Measurements from ENCODE around the gene SPOP. TPM values are rescaled to one million over a fixed set of nuclear protein-coding genes. Genes with fewer than 3 reads are reported as not detected.

The SPOP gene
- total RNA-seq, 1 donor from 2014 or later = 58.0 TPM

DNA sequence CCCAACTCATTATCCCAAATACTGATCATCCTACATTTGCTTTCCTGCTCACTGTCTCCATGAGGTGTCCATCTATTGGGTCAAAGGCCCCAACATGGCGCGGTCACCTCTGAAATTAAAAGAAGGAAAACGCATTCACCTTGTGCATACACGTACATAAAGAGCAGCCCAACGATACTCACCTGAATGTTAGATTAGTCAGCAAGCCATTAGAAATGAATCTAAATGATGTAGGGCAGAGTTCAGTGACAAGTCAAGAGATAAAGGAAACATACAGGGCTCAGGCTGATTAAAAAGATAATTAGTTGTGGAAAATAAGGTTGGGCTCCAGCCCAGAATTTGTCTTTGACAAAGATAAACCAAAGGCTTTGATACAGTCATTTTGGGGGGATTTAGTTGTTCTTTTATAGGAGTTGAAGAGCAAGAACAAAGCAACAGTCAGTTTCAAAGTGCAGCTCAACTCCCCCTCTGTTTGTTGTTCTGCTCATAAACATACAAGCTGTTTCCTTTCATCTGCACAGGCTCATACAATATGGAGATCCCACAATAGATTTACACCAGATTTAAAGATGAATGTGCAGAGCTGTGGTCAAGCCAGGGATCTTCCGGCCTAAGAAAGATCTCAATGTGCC, 81.2 kb downstream of the SPOP start:
- no peak overlapping the region for H3K4me3 Mint-ChIP-seq (ENCODE audit: low read depth)
- H3K27ac Mint-ChIP-seq = peak overlapping the region; percentile 1
- TF ChIP-seq CTCF (IDR thresholded peaks at IDR 0.05; ENCODE audit: unreplicated experiment) = no peak
- no peak for DNase-seq (ENCODE audit: low spot score, unreplicated experiment)
- peaks cover 5% of the 10 kb centered on the region for H3K4me1 Mint-ChIP-seq (ENCODE audit: low read depth)
- H3K27me3 Mint-ChIP-seq = no peaks in the 10 kb centered on the region
- H3K36me3 Mint-ChIP-seq (ENCODE audit: insufficient read depth) = peaks cover 20% of the 10 kb centered on the region
- H3K9me3 Mint-ChIP-seq (ENCODE audit: low read depth) = no peaks in the 10 kb centered on the region

DNA sequence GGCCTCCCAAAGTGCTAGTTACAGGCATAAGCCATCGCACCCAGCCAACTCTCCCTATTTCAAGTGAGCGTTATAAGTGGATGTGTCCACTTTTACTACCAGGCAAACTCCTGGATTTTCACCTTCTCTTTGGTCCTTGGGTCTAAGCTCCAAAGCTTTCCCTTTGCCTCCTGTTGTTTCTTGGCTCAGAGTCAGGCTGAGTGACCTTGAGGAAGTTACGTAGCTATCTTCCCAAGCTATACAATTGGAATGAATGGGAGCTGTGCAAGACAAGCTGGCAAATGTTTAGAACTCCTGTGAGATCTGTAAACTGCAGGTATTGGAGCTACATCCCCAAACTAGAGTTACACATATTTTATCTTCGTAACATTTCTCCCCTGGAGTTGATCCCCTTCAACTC, 81.9 kb downstream of the SPOP start:
- Mint-ChIP-seq H3K9me3 (ENCODE audit: low read depth) (no peaks in the 10 kb centered on the region), H3K27me3 (no peaks in the 10 kb centered on the region), H3K4me1 (ENCODE audit: low read depth) (peaks cover 5% of the 10 kb centered on the region), H3K27ac (no peak overlapping the region), H3K4me3 (ENCODE audit: low read depth) (no peak overlapping the region), H3K36me3 (ENCODE audit: insufficient read depth) (peaks cover 22% of the 10 kb centered on the region)
- TF ChIP-seq CTCF (IDR thresholded peaks at IDR 0.05; ENCODE audit: unreplicated experiment) = no peak
- no peak for DNase-seq (ENCODE audit: low spot score, unreplicated experiment)

GRCh38 chr17:49595328-49595727, 82.6 kb downstream of the SPOP start:
- H3K9me3 Mint-ChIP-seq (ENCODE audit: low read depth) = no peaks in the 10 kb centered on the region
- H3K27ac Mint-ChIP-seq = peak overlapping the region; percentile 61
- TF ChIP-seq CTCF (IDR thresholded peaks at IDR 0.05; ENCODE audit: unreplicated experiment) = no peak
- no peak overlapping the region for H3K4me3 Mint-ChIP-seq (ENCODE audit: low read depth)
- H3K4me1 Mint-ChIP-seq (ENCODE audit: low read depth) = peaks cover 5% of the 10 kb centered on the region
- no peaks in the 10 kb centered on the region for H3K27me3 Mint-ChIP-seq
- DNase-seq (ENCODE audit: low spot score, unreplicated experiment) = no peak
- peaks cover 21% of the 10 kb centered on the region for H3K36me3 Mint-ChIP-seq (ENCODE audit: insufficient read depth)

DNA sequence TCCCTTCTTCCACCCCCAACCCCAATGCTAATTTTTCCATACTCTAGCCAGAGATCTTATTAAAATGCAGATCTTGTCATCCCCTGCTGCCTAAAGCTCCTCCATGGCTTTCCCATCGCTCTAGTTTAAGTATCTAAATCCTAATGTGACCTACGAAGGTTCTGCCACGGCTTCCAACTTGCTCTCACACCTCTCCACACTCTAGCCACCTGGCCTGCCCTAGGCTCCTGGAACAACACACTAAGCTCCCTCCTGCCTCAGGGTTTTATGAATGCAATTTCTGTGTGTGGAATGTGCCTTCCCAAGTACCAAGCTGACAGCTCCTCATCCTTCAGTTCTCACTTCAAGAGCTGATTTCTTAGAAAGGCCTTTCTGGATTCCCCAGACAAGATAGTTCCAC, 85.6 kb downstream of the SPOP start:
- H3K27ac Mint-ChIP-seq = no peak overlapping the region
- no peak for DNase-seq (ENCODE audit: low spot score, unreplicated experiment)
- TF ChIP-seq CTCF (IDR thresholded peaks at IDR 0.05; ENCODE audit: unreplicated experiment) = no peak
- peaks cover 5% of the 10 kb centered on the region for H3K4me1 Mint-ChIP-seq (ENCODE audit: low read depth)
- no peaks in the 10 kb centered on the region for H3K9me3 Mint-ChIP-seq (ENCODE audit: low read depth)
- no peaks in the 10 kb centered on the region for H3K27me3 Mint-ChIP-seq
- peaks cover 11% of the 10 kb centered on the region for H3K36me3 Mint-ChIP-seq (ENCODE audit: insufficient read depth)
- H3K4me3 Mint-ChIP-seq (ENCODE audit: low read depth) = no peak overlapping the region

- no peaks in the 10 kb centered on the region for H3K9me3 Mint-ChIP-seq (ENCODE audit: low read depth)
- peaks cover 8% of the 10 kb centered on the region for H3K36me3 Mint-ChIP-seq (ENCODE audit: insufficient read depth)
- H3K4me1 Mint-ChIP-seq (ENCODE audit: low read depth) = no peaks in the 10 kb centered on the region
- no peak overlapping the region for H3K4me3 Mint-ChIP-seq (ENCODE audit: low read depth)
- DNase-seq (ENCODE audit: low spot score, unreplicated experiment) = no peak
- no peaks in the 10 kb centered on the region for H3K27me3 Mint-ChIP-seq
- no peak for TF ChIP-seq CTCF (IDR thresholded peaks at IDR 0.05; ENCODE audit: unreplicated experiment)
- no peak overlapping the region for H3K27ac Mint-ChIP-seq
These were observed 87.0 kb downstream of the SPOP start for GRCh38 chr17:49590874-49591273.
